GM12878 (cell line): ENCODE measurements around the gene HOXB3. TPM values are rescaled to one million over a fixed set of nuclear protein-coding genes. Genes with fewer than 3 reads are reported as not detected.

ENCODE experiments used
- ATAC-seq: fragments of 200-7000 bp; cut with Tn5 transposase; 3 replicates; pipeline ENCODE4 v1.9.1; 2020; ENCODE audit warnings: mild to moderate bottlenecking, moderate library complexity
- BruUV-seq: library from RNA; stranded (reverse); fragments of 400-500 nt; replicated peaks from 2 replicates; lab custom pipeline; 2021; lab: Mats Ljungman, UMichigan
- CTCF ChIA-PET: fragments of 300-600 bp; sonication (Branson Sonifier 250); formaldehyde crosslinking; extraction: SDS; loops from one replicate; lab custom pipeline; 2021; ENCODE audit warnings: inconsistent platforms; lab: Yijun Ruan, JAX
- POLR2A ChIA-PET: fragments of 350-600 bp; formaldehyde crosslinking; extraction: SDS; loops from one replicate; lab custom pipeline; 2021; ENCODE audit warnings: inconsistent platforms; lab: Charles Lee
- RAD21 ChIA-PET: fragments of 300-600 bp; sonication (Branson Sonifier 250); formaldehyde crosslinking; loops from one replicate; lab custom pipeline; 2023; ENCODE audit warnings: antibody characterized with exemption; ENCODE audit not compliant: unreplicated experiment; lab: Charles Lee
- SMC1A ChIA-PET: fragments of 300-600 bp; sonication (Branson Sonifier 250); formaldehyde crosslinking; loops from one replicate; lab custom pipeline; 2023; ENCODE audit not compliant: unreplicated experiment, uncharacterized antibody; lab: Charles Lee
- DNase-seq: peaks from one replicate; pipeline ENCODE4 v3.0.0-alpha.2; 2011; ENCODE audit warnings: low read depth, low spot score
- FAIRE-seq: peaks from 3 replicates; lab custom pipeline; 2011; peaks lifted over from hg19 to GRCh38; lab: Jason Lieb, UNC
- H2AFZ ChIP-seq: 2 replicates; pipeline ENCODE4 v1.6.0; 2011; ENCODE audit warnings: low read depth, low read length, control low read depth; ENCODE audit not compliant: control insufficient read depth
- H3K27ac ChIP-seq: 2 replicates; pipeline ENCODE4 v1.5.1; 2011; ENCODE audit warnings: control low read depth; ENCODE audit not compliant: control insufficient read depth, insufficient read depth
- H3K27me3 ChIP-seq, 2 experiments: replicated peaks in 1 of 2; 2 replicates each; pipeline versions ENCODE4 v1.6.0 to v1.6.1; 2011; ENCODE audit warnings: low read length in 1 of 2; ENCODE audit not compliant: control insufficient read depth in 2 of 2, insufficient read depth in 2 of 2
- H3K36me3 ChIP-seq, 2 experiments: 2 replicates each; pipeline ENCODE4 v1.5.1; 2011; ENCODE audit warnings: low read length in 1 of 2; ENCODE audit not compliant: control insufficient read depth in 2 of 2, insufficient read depth in 2 of 2
- H3K4me1 ChIP-seq: 2 replicates; pipeline ENCODE4 v1.6.1; 2011; ENCODE audit warnings: mild to moderate bottlenecking, low read length, moderate library complexity, mixed read lengths; ENCODE audit not compliant: control insufficient read depth, insufficient read depth
- H3K4me2 ChIP-seq: 2 replicates; pipeline ENCODE4 v1.6.0; 2011; ENCODE audit warnings: control low read depth; ENCODE audit not compliant: control insufficient read depth, insufficient read depth
- H3K4me3 ChIP-seq: fragments of 200-600 bp; sonication (generic); 2 replicates; pipeline ENCODE4 v1.5.1; 2016
- H3K79me2 ChIP-seq: 2 replicates; pipeline ENCODE4 v1.6.0; 2011; ENCODE audit warnings: low read length; ENCODE audit not compliant: control insufficient read depth, insufficient read depth
- H3K9ac ChIP-seq: 2 replicates; pipeline ENCODE4 v1.8.0; 2011; ENCODE audit warnings: low read length, control low read depth, mixed read lengths; ENCODE audit not compliant: control insufficient read depth, insufficient read depth
- H3K9me3 ChIP-seq: replicated peaks from 3 replicates; pipeline ENCODE4 v1.5.1; 2011; ENCODE audit warnings: mild to moderate bottlenecking, low read length; ENCODE audit not compliant: control insufficient read depth, insufficient read depth
- H4K20me1 ChIP-seq: 2 replicates; pipeline ENCODE4 v1.6.0; 2011; ENCODE audit not compliant: control insufficient read depth, insufficient read depth
- ATF7 ChIP-seq: fragments of 450-650 bp; IDR thresholded peaks from 2 replicates; pipeline ENCODE4 v1.6.1; 2016; ENCODE audit warnings: low read depth, mild to moderate bottlenecking
- CBX3 ChIP-seq: fragments of 200-600 bp; sonication (generic); IDR thresholded peaks from 2 replicates; pipeline ENCODE4 v1.6.1; 2016; ENCODE audit warnings: low read depth, borderline replicate concordance
- CHD2 ChIP-seq: IDR thresholded peaks from 2 replicates; pipeline ENCODE4 v1.6.1; 2011; ENCODE audit warnings: low read depth, low read length, improper control_type of control experiment, borderline replicate concordance
- EED ChIP-seq: sonication (generic); IDR thresholded peaks from 2 replicates; pipeline ENCODE4 v1.6.1; 2016; ENCODE audit warnings: antibody characterized with exemption, low read depth
- EZH2 ChIP-seq: IDR thresholded peaks from 2 replicates; pipeline ENCODE4 v1.6.1; 2012; ENCODE audit warnings: low read depth, mild to moderate bottlenecking, control low read depth, inconsistent platforms, low read length, borderline replicate concordance; ENCODE audit not compliant: control insufficient read depth
- JUND ChIP-seq: IDR thresholded peaks from 2 replicates; pipeline ENCODE4 v1.6.1; 2012; ENCODE audit warnings: low read depth, mild to moderate bottlenecking, low read length, improper control_type of control experiment, moderate library complexity
- KAT2A ChIP-seq: conservative IDR thresholded peaks from 2 replicates; pipeline ENCODE4 v1.6.1; 2011; ENCODE audit warnings: low read depth, low read length; ENCODE audit not compliant: control insufficient read depth
- MYB ChIP-seq: fragments of 150-350 bp; IDR thresholded peaks from 2 replicates; pipeline ENCODE4 v1.6.1; 2014; ENCODE audit warnings: mild to moderate bottlenecking, low read depth, low read length, borderline replicate concordance
- NRF1 ChIP-seq: conservative IDR thresholded peaks from 2 replicates; pipeline ENCODE4 v1.6.1; 2011; ENCODE audit warnings: mild to moderate bottlenecking, low read depth, low read length, improper control_type of control experiment
- SIN3A ChIP-seq: IDR thresholded peaks from 2 replicates; pipeline ENCODE4 v1.6.1; 2012; ENCODE audit warnings: low read depth, low read length, improper control_type of control experiment
- SMC3 ChIP-seq: IDR thresholded peaks from 2 replicates; pipeline ENCODE4 v1.6.1; 2011; ENCODE audit warnings: low read length, improper control_type of control experiment, borderline replicate concordance
- WRNIP1 ChIP-seq: IDR thresholded peaks from 2 replicates; pipeline ENCODE4 v1.6.1; 2011; ENCODE audit warnings: low read depth, low read length, improper control_type of control experiment, borderline replicate concordance
- YY1 ChIP-seq: IDR thresholded peaks from 2 replicates; pipeline ENCODE4 v1.6.1; 2011; ENCODE audit warnings: low read depth, mild to moderate bottlenecking, low read length
- ZNF384 ChIP-seq: IDR thresholded peaks from 2 replicates; pipeline ENCODE4 v1.6.1; 2012; ENCODE audit warnings: low read depth, mild to moderate bottlenecking, low read length, improper control_type of control experiment, borderline replicate concordance
- WGBS: methylation state at CpG from one replicate; pipeline ENCODE4 v1.1.6; 2016; ENCODE audit warnings: low lambda C conversion rate; ENCODE audit not compliant: insufficient replicate concordance, insufficient coverage; ENCODE audit errors: missing lambda C conversion rate; 5-methylcytosine and 5-hydroxymethylcytosine counted together
- in situ Hi-C: fragments of 300-500 bp; cut with MboI; formaldehyde crosslinking; loops from 9 replicates; pipeline ENCODE4 v1.14.3; 2018; ENCODE audit warnings: mixed read lengths
- intact Hi-C: fragments of 100-400 bp; cut with micrococcal nuclease; formaldehyde crosslinking; loops from one replicate; pipeline ENCODE4 v1.14.2; 2022; ENCODE audit not compliant: unreplicated experiment
- polyA plus RNA-seq, 11 experiments: library from polyadenylated mRNA; depleted of rRNA in 4 of 11; unstranded in 6 of 11; stranded (reverse) in 5 of 11; fragments of >200 nt; fragmentation: Nextera tagmentation in 4 of 11; fragmentation: Illumina TruSeq in 1 of 11; extraction: Ambion mirVana in 4 of 11; extraction: Trizol in 1 of 11; gene quantifications; 1 replicate in 1 of 11; 2 replicates in 10 of 11; pipeline versions ENCODE4 v1.2.1 to v1.2.3, GENCODE V29; 2011 to 2016; ENCODE audit warnings: inconsistent platforms in 2 of 11, missing spikeins in 2 of 11, low read depth in 1 of 11
- total RNA-seq, 4 experiments: library from RNA; depleted of rRNA in 3 of 4; stranded (reverse); fragments of >200 nt in 3 of 4; fragmentation: Illumina TruSeq in 1 of 4; extraction: Trizol in 1 of 4; gene quantifications; 2 replicates each; pipeline versions ENCODE4 v1.2.1 to v1.2.3, GENCODE V29; 2013 to 2021
- TF ChIP-seq, protein P1 (sequence below): fragments of 450-650 bp; conservative IDR thresholded peaks from 2 replicates; pipeline ENCODE4 v1.6.1; 2017; ENCODE audit warnings: mild to moderate bottlenecking, moderate library complexity
- TF ChIP-seq, protein P2 (sequence below): fragments of 150-350 bp; IDR thresholded peaks from 2 replicates; pipeline ENCODE4 v1.6.1; 2016; ENCODE audit warnings: low read depth, low read length
- TF ChIP-seq, protein P3 (sequence below): fragments of 450-650 bp; IDR thresholded peaks from 2 replicates; pipeline ENCODE4 v1.6.1; 2014; ENCODE audit warnings: mild to moderate bottlenecking

HOXB3 gene
- total and polyA plus RNA-seq, 10 of the 15 experiments (the other 5 are each of a cell fraction or from before 2014, with no cell fraction given) = 0.19 to 7.7 (median 2.9) TPM

DNA sequence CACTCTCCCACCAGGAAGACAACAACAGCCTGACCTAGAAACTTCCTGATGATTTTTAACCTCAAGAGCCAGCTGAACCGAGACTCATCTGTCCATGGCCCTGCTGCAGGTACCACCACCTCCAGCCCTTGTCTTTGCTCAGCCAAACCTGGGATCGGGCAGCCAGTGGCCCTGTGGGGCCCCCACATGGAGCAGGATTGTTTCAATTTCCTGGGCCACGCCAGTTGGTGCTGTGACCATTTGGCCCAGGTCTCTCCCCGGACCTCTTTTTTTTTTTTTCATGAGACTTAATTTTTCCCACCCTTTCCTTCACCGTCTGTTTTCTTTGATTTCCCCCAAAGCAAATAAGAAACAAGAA is 36.9 kb downstream of the HOXB3 start:
- CTCF ChIA-PET = interaction anchor here (0.6 kb wide), 1 partner anchor 191 kb away, joined by 3 read pairs; no protein-coding TSS in a partner anchor
- intact Hi-C loops = no loop called here
- no TSS peak for BruUV-seq
- Histone ChIP-seq H2AFZ (no peak overlapping the region), H4K20me1 (no peaks in the 10 kb centered on the region)
- no peak for ATAC-seq
- 40% methylated on average over 4 of the region's 5 CpGs for WGBS
- TF ChIP-seq SMC3 = no peak
- TF ChIP-seq WRNIP1 = no peak
- TF ChIP-seq, protein P1, sequence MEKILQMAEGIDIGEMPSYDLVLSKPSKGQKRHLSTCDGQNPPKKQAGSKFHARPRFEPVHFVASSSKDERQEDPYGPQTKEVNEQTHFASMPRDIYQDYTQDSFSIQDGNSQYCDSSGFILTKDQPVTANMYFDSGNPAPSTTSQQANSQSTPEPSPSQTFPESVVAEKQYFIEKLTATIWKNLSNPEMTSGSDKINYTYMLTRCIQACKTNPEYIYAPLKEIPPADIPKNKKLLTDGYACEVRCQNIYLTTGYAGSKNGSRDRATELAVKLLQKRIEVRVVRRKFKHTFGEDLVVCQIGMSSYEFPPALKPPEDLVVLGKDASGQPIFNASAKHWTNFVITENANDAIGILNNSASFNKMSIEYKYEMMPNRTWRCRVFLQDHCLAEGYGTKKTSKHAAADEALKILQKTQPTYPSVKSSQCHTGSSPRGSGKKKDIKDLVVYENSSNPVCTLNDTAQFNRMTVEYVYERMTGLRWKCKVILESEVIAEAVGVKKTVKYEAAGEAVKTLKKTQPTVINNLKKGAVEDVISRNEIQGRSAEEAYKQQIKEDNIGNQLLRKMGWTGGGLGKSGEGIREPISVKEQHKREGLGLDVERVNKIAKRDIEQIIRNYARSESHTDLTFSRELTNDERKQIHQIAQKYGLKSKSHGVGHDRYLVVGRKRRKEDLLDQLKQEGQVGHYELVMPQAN = no peak
- no peak for TF ChIP-seq SIN3A
- no peak for TF ChIP-seq JUND
- no peak for TF ChIP-seq YY1
- TF ChIP-seq, protein P2, sequence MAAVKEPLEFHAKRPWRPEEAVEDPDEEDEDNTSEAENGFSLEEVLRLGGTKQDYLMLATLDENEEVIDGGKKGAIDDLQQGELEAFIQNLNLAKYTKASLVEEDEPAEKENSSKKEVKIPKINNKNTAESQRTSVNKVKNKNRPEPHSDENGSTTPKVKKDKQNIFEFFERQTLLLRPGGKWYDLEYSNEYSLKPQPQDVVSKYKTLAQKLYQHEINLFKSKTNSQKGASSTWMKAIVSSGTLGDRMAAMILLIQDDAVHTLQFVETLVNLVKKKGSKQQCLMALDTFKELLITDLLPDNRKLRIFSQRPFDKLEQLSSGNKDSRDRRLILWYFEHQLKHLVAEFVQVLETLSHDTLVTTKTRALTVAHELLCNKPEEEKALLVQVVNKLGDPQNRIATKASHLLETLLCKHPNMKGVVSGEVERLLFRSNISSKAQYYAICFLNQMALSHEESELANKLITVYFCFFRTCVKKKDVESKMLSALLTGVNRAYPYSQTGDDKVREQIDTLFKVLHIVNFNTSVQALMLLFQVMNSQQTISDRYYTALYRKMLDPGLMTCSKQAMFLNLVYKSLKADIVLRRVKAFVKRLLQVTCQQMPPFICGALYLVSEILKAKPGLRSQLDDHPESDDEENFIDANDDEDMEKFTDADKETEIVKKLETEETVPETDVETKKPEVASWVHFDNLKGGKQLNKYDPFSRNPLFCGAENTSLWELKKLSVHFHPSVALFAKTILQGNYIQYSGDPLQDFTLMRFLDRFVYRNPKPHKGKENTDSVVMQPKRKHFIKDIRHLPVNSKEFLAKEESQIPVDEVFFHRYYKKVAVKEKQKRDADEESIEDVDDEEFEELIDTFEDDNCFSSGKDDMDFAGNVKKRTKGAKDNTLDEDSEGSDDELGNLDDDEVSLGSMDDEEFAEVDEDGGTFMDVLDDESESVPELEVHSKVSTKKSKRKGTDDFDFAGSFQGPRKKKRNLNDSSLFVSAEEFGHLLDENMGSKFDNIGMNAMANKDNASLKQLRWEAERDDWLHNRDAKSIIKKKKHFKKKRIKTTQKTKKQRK = no peak
- no peak for TF ChIP-seq ZNF384
- TF ChIP-seq EZH2 = no peak
- TF ChIP-seq ATF7 = no peak
- TF ChIP-seq, protein P3, sequence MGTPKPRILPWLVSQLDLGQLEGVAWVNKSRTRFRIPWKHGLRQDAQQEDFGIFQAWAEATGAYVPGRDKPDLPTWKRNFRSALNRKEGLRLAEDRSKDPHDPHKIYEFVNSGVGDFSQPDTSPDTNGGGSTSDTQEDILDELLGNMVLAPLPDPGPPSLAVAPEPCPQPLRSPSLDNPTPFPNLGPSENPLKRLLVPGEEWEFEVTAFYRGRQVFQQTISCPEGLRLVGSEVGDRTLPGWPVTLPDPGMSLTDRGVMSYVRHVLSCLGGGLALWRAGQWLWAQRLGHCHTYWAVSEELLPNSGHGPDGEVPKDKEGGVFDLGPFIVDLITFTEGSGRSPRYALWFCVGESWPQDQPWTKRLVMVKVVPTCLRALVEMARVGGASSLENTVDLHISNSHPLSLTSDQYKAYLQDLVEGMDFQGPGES = no peak
- TF ChIP-seq KAT2A = no peak
- TF ChIP-seq CHD2 = no peak
- TF ChIP-seq CBX3 = no peak
- no peak for TF ChIP-seq NRF1
- no peak for TF ChIP-seq EED
- TF ChIP-seq MYB = no peak
- TF ChIP-seq, all 136 proteins: peak for 0
- H3K27ac ChIP-seq = no peak overlapping the region
- H3K4me2 ChIP-seq = no peak overlapping the region
- peaks cover 0 to 6% of the 10 kb centered on the region in 2 experiments; a peak in 2 of 4 replicates for H3K36me3 ChIP-seq
- RAD21 ChIA-PET = no interaction called here
- in situ Hi-C loops = no loop called here
- DNase-seq = no peak
- no peaks in the 10 kb centered on the region for H3K9me3 ChIP-seq
- no peaks in the 10 kb centered on the region for H3K79me2 ChIP-seq
- no peaks in the 10 kb centered on the region for H3K4me1 ChIP-seq
- POLR2A ChIA-PET = no interaction called here
- no peaks in the 10 kb centered on the region for H3K27me3 ChIP-seq
- no peak for FAIRE-seq
- H3K4me3 ChIP-seq = no peak overlapping the region
- H3K9ac ChIP-seq = no peak overlapping the region
- SMC1A ChIA-PET = interaction anchor here (0.6 to 0.9 kb wide), 2 partner anchors 9 to 40 kb away, joined by 3 to 4 read pairs; no protein-coding TSS in a partner anchor
